ENCODE measurements around the gene CDH4.

Gene CDH4

DNA sequence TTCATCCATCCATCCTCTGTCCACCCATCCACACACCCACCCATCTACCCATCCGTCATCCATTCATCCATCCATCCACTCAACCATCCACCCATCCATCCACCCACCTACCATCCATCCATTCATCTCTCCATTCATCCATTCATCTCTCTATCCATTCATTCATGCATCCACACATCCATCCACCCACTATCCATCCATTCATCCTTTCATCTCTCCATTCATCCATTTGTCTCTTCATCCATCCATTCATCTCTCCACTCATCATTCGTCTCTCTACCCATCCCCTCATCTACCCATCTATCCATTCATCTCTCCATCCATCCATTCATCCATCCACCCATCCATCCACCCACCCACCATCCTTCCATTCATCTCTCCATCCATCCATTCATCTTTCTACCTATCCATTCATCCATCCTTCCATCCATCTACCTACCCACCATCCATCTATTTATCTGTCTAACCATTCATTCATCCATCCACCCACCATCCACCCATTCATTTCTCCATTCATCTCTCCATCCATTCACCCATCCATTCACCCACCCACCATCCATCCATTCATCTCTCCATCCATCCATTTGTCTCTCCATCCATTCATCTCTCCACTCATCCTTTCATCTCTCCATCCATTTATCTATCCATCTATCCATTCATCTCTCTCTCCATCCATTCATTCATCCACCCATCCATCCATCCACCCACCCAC, 538.2 kb downstream of the CDH4 start:
- no peak for DNase-seq (ENCODE audit: low spot score)

DNA sequence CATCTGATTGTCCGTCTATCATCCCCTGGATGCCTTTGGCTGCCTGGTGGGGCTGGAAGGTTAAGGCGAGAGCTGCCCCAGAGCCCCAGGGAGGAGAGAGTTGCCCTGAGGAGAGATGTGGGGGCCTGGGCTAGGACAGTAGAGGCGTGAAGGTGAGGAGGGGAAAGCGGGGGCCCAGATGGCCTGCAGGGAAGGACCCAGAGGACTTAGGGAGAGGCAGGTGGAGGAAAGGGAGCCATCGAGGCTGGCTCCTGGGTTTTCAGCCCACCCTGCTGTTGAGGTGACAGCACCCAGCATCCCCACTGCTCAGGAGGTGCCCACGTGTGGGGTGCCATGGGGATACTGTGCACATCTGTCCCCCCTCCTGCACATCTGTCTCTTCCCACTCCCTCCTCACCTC, 539.9 kb downstream of the CDH4 start:
- DNase-seq (ENCODE audit: low spot score) = no peak

- DNase-seq (ENCODE audit: low spot score) = no peak
These were observed 543.9 kb downstream of the CDH4 start for GRCh38 chr20:61795669-61796630.

- DNase-seq (ENCODE audit: low spot score) = no peak
These were observed 544.7 kb downstream of the CDH4 start for GRCh38 chr20:61796738-61797137.

DNA sequence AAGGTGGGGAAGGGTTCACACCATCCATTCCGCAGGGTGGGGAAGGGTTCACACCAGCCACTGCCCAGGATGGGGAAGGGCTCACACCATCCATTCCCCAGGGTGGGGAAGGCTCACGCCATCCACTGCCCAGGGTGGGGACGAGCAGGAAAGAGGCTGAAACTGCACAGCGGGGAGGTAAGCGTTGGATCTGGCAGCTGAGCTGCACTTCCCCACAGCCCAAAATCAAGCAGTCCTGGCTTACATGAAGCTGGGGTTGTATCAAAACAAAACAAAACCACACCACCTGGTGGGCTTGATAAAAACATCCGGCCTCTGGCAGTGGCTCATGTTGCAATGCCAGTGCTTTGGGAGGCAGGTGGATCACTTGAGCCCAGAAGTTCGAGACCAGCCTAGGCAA, 545.1 kb downstream of the CDH4 start:
- no peak for DNase-seq (ENCODE audit: low spot score)

- no peak for DNase-seq (ENCODE audit: low spot score)
These were observed 545.9 kb downstream of the CDH4 start for GRCh38 chr20:61797971-61798411.

- no peak for DNase-seq (ENCODE audit: low spot score)
These were observed 546.6 kb downstream of the CDH4 start for GRCh38 chr20:61798632-61799031.

DNA sequence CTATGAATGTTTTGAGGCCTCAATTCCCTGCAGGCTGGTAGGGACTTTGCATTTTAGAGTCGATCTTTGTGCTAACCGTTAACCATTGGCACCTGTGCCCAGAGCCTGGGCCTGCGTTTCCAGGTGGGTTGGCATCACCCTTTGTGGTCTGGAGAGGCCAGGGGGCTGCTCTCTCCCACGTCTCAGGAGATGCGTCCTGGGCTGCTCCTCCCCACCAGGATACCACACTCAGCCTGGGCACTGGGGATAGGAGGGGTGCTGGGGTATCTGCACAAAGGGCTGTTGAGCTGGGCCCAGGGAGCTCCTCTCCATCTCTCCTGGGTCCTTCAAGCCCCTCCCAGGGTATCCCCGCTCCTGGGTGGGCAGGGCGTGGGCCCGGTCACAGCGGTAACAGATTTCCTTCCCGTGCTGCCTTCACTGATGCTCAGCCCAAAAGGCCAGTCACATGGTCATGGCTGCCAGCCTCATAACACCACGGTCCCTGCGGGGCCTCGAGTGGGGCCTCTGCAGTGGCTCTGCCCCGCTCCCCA, 547.4 kb downstream of the CDH4 start:
- DNase-seq (ENCODE audit: low spot score) = no peak

- DNase-seq (ENCODE audit: low spot score) = no peak
These were observed 547.9 kb downstream of the CDH4 start for GRCh38 chr20:61799928-61800327.

DNA sequence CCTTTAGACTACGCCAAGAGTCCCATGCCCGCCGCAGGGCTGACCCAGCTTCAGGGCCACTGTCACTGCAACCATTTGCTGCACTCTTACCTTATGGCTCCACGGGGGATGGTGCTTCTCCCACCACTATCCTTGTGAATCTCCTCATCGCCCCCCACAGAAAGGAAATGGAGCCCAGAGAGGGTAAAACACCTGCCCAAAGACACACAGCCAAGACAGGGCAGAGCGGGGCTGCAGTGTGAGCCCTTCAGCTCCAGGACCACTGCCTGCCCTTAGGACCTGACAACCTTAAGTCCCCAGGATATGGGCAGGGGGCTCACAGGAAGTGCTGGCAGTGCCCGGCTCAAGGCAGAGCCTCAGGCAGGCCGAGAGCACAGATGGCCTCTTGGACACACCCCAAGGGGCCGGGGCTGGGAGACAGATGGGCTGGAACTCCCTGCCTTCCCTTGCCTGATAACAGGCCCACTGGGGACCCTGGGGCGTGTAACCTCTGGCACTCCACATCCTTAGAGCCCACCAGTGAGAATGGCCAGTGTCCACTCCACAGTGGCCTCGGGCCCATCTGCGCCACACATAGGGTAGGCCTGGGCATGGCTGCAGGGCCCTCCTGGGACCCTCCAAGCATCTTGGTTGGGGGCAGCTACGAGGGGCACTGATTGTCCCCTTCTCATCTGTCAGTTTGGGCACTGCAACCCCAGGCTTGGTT, 548.5 kb downstream of the CDH4 start:
- DNase-seq (ENCODE audit: low spot score) = no peak

GRCh38 chr20:61801065-61801360, 549.0 kb downstream of the CDH4 start:
- no peak for DNase-seq (ENCODE audit: low spot score)

DNA sequence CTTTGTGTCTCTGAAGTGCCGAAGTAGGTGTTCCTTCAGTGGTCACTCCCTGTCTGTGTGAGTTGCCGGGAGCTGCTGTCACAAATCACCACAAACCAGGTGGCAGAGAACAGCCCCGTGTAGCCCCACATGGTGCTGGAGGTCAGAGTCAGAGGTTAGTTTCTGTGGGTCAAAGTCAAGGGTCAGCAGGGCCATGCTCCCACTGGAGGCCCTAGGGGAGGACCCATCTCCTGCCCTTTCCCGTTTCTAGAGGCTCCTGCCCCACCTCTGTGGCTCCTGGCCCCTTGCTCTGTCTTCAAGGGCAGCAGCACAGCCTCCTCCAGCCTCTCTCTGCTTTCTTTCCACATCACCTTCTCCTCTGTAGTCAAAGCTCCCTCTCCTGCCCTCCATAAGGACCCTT, 549.4 kb downstream of the CDH4 start:
- no peak for DNase-seq (ENCODE audit: low spot score)

DNA sequence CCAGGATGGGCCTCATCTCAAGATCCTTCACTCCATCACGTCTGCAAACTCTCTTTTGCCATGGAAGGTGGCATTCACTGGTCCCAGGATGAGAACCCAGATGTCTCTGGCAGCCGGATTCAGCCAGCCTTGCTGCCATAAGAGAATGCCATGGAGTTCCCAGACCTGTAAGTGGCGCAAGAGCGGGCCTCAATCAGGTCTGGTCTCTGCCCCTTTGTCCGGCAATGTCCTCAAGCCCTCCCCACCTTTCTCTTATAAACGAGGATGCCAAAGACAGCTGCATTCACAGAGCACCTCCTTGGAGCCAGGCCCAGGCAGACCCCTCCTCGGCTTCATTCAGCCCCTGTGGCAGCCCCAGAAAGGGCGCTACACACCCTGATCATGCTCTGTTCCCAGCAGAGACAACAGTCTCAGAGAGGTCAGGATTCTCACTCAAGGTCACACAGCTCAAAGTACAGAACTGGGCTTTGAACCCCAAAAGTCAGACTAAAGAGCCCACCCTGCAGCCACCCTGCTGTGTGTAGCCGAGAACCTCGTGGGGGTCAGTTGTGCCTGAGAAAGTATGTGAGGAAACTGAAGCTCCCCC, 549.9 kb downstream of the CDH4 start:
- no peak for DNase-seq (ENCODE audit: low spot score)

DNA sequence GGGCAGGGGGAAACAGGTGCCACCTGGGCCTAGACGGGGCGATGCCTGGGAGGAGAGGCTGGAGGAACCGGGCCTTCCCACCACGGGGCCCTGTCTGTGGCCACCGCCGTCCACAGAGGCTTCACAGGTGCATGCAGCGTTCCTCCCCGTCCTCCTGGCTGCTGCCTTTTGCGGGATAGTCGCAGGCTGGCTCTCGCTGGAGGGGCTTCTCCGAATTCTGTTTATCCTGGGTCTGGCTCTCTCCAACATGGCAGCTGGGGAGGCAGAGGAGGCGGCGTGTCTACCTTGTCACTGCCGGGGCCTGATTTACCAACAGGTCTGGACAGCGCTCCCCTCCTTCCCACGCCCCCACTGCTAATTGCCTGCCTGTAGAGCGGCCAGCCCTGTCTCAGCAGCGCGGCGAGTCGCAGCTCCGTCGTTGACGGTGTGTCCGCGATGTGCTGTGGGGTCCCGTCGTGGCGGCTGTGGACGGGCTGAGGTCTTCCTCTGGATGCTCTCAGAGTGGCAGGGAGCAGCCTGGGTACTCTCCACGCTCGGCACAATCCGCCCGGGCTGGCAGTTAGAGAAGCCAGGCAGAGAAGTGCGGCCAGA, 550.8 kb downstream of the CDH4 start:
- no peak for DNase-seq (ENCODE audit: low spot score)

DNA sequence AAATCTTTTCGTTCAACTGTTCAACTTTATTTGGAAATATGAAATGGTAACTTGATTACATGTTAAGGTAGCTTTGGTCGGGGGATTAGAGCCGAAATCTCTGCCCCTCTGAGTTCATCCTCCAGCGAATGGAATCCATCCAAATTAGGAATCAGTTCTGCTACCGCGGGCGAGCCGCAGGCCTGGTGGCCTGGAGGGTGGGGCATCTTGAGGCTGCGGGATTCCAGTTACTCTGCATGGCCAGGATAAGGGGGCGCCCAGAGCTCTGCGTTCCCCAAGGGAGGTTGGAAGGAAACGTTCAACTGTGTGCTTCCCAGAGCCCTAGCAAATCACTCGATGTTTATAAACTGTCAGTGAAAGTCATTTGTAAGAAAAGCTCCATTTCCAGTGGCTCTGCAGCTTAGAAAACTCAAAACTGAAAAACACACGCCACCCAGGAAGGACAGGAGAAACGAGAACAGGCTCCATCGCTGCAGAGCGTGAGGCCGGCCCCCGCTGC, 551.4 kb downstream of the CDH4 start:
- no peak for DNase-seq (ENCODE audit: low spot score)

GRCh38 chr20:61803915-61804751, 552.1 kb downstream of the CDH4 start:
- DNase-seq (ENCODE audit: low spot score) = no peak

DNA sequence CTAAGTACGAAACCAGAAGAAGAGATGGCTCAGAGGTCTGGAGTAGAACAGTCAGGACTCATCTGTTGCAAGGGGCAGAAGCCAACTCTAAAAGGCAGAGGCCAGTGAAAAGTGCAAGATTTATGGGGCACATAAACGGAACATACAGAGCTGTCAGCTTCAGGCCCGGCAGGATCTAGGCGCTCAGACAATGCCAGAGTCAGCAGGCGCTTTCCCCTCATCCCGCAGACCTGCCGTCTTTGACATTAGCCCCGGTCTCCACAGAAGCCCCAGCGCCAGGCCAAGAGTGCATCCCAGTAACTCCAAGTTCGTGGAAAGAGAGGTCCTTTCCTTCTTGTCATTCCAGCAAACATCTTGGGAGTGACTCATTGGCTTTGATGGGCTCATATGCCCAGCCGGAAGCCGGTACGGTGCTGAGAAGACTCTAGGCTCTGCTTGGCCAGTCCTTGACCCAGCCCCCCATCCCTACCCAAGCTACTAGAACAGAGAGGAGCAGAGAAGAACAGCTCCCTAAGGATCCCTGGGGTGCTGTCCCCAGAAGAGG, 552.8 kb downstream of the CDH4 start:
- no peak for DNase-seq (ENCODE audit: low spot score)

- no peak for DNase-seq (ENCODE audit: low spot score)
These were observed 553.3 kb downstream of the CDH4 start for GRCh38 chr20:61805365-61805764.

DNA sequence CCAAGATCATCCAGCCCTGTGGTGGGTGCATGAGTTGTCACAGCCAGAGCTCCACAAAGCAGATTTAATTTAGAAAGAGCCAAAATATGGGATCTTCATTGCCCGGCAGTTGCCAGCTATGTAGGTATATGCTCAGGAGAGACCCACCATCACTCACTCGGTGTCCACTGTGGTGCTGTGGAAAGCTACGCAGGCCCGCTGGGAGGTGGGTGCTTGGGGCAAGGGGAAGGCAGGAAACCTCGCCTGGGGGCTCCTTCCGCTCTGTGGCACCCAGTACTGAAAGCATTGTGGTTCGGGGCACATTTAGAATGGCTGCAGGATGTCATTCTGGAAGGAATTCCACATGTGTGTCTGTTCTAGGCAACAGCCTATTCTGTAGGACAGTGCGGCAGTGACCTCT, 553.7 kb downstream of the CDH4 start:
- no peak for DNase-seq (ENCODE audit: low spot score)

GRCh38 chr20:61806314-61806713, 554.3 kb downstream of the CDH4 start:
- DNase-seq (ENCODE audit: low spot score) = no peak
